Endometrial microvascular endothelial cells (primary cell): ENCODE results near the gene SCN10A. TPM values are rescaled to one million over a fixed set of nuclear protein-coding genes. Genes with fewer than 3 reads are reported as not detected.

Source experiments
- in situ Hi-C: cut with HindIII; loops from 2 replicates; pipeline ENCODE4 v1.10.0; 2017; ENCODE audit warnings: low sequenced_read_pairs, low pct_unique_long_range_greater_than_20kb; ENCODE audit errors: inconsistent ontology term
- total RNA-seq: library from RNA; depleted of rRNA; stranded (reverse); fragments of >200 nt; gene quantifications from one replicate; pipeline ENCODE4 v1.2.3, GENCODE V29; 2015; ENCODE audit errors: inconsistent ontology term

SCN10A gene
- total RNA-seq, 1 donor from 2014 or later: not detected

DNA sequence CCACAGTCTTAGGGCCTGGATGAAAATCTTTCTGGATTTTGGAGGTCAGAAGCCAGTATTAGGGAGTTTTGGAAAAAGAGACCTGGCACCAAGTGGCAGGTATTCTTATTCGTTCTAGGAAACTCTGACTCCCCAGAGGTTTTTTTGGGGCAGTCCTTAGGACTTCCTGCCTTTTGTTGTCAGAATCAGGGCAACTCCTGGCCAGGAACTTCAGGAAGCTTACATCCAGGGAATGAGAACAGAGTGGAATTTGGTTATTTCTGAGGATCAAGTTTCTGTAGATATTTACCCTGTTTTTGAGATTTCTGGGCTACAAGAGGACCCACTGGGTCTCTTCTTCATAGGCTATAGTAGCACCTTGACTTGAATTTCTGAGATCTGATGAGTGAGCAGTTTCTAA, 15.5 kb downstream of the SCN10A start:
- in situ Hi-C loops: no loop called here

GRCh38 chr3:38793721-38794120, 22.3 kb downstream of the SCN10A start:
- in situ Hi-C loops: no loop called here

GRCh38 chr3:38792983-38793382, 23.0 kb downstream of the SCN10A start:
- in situ Hi-C loops: no loop called here

- in situ Hi-C loops: no loop called here
These were observed 33.9 kb downstream of the SCN10A start for GRCh38 chr3:38782148-38782547.

DNA sequence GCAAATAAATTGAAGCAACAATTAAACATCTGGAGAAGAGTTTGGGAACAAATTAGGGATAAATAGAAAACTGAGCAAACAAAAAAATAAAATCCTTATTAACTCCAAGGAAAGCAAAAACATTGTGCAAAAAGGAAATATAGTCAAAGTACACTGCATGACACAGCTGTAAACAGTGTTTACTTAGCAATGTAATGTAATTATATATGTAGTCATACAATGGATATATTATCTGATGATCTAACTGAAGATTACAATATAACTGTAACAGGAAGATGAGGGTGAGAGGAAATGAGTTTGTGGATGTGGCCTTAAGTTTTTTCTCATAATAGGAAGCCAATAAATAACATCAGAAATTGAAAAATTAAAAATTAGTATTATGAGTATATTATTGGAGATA, 42.5 kb downstream of the SCN10A start:
- in situ Hi-C loops: no loop called here

- in situ Hi-C loops: no loop called here
These were observed 52.4 kb downstream of the SCN10A start for GRCh38 chr3:38763569-38763968.

GRCh38 chr3:38758557-38758956, 57.5 kb downstream of the SCN10A start:
- in situ Hi-C loops: no loop called here

- in situ Hi-C loops: no loop called here
These were observed 58.3 kb downstream of the SCN10A start for GRCh38 chr3:38757721-38758120.

GRCh38 chr3:38756892-38757291, 59.1 kb downstream of the SCN10A start:
- in situ Hi-C loops: no loop called here

GRCh38 chr3:38755130-38755529, 60.9 kb downstream of the SCN10A start:
- in situ Hi-C loops: no loop called here

DNA sequence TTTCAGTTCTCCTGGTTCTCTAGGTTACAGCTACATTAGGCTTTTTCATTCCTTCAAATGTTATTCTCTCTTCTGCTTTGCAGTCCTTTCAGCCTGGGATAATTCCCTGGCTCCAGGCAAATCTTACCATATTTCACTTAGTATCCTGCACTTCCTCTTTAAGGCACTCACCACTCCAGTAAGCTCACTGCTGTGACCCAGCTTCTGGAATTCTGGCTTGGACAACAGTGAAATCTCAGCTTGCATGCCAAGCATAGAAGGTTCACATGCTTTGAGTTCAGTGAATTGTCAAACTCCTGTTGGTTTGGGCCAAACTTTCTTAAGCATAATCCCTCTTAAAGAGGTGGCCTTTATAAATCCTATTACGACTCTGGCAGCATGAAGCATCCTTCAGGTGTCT, 69.4 kb downstream of the SCN10A start:
- in situ Hi-C loops: loop anchor here (25.0 kb wide), 1 partner anchor 91 kb away; no protein-coding TSS in a partner anchor

- in situ Hi-C loops: loop anchor here (25.0 kb wide), 1 partner anchor 94 kb away; no protein-coding TSS in a partner anchor
These were observed 73.0 kb downstream of the SCN10A start for GRCh38 chr3:38743043-38743442.

DNA sequence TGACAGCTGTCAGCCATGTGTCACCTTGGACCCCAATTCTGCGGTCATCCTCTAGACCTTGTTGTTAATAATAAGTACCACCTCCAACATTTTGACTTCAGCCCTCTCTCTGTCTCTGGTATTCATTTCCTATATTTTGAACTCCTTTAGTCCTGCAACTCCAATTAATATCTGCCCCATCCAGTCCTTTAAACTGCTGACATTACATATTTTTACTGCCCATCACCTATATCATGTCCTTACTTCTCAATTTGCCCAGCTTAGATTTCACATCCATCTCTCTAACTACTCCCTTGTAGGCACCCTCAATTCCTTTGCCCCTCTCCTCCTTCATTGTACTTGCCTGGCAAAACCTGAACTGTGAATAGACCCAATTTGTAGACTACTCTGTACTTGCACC, 73.5 kb downstream of the SCN10A start:
- in situ Hi-C loops: loop anchor here (25.0 kb wide), 1 partner anchor 95 kb away; no protein-coding TSS in a partner anchor

DNA sequence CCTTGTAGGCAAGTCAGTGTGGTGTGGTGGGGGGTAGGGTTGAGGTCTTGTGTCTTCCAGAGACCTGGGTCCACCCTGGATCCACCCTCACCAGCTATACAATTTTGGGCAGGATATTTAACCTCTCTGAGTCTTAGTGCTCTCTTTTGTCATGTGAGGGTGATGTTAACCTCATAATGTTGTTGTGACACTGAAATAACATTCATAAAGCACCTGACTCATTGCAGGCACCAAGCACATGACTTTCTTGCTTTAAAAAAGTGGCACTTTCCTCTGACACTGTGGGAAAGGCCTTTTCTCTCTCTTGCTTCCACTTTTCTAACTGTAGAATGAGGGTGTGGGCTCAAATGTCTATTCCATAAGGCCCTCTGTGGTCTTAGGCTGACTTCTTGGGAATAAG, 75.5 kb downstream of the SCN10A start:
- in situ Hi-C loops: loop anchor here (25.0 kb wide), 1 partner anchor 97 kb away; no protein-coding TSS in a partner anchor

DNA sequence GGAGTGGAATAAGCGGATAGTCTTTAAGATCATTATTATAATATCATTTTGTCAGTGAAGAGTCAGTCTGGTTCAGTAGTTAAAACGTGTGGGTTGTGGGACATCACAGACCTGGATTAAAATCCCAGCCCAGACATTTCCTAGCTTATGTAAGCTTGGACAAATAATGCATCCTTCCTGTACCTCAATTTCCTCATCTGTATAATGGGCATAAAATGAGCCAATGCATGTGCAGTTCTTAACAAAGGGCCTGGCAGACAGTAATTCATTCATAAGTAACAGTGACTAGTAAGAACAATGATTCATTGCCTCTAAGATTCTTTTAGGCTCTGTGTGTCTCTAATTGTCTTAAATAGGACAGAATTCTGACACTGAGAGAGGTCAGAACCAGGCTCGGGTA, 76.1 kb downstream of the SCN10A start:
- in situ Hi-C loops: loop anchor here (25.0 kb wide), 1 partner anchor 97 kb away; no protein-coding TSS in a partner anchor

DNA sequence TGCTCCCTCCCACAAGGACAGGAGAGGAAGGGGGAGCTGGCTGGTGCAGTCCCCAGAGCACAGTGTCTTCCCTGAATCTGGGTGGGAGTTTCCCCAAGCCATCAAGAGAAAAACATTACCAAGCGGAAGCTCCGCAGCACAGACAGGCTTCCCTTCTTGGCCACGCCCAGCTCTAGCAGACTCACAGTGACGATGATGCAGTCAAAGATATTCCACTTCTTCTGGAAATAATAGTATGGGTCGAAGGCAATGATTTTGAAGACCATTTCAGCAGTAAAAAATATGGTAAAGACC, 76.7 kb downstream of the SCN10A start:
- in situ Hi-C loops: loop anchor here (25.0 kb wide), 1 partner anchor 98 kb away; no protein-coding TSS in a partner anchor

GRCh38 chr3:38738630-38739395, 77.2 kb downstream of the SCN10A start:
- in situ Hi-C loops: loop anchor here (25.0 kb wide), 1 partner anchor 98 kb away; no protein-coding TSS in a partner anchor

- in situ Hi-C loops: loop anchor here (25.0 kb wide), 1 partner anchor 106 kb away; no protein-coding TSS in a partner anchor
These were observed 84.5 kb downstream of the SCN10A start for GRCh38 chr3:38731522-38731921.

- in situ Hi-C loops: loop anchor here (25.0 kb wide), 1 partner anchor 107 kb away; no protein-coding TSS in a partner anchor
These were observed 85.7 kb downstream of the SCN10A start for GRCh38 chr3:38730281-38730680.

- in situ Hi-C loops: loop anchor here (25.0 kb wide), 1 partner anchor 109 kb away; no protein-coding TSS in a partner anchor
These were observed 88.0 kb downstream of the SCN10A start for GRCh38 chr3:38728008-38728407.
